NCI-H2171 (cell line): Measurements from ENCODE around the gene PPP1R12C.

ENCODE experiments used
- DNase-seq: peaks from one replicate; lab custom pipeline; 2025; lab: John Stamatoyannopoulos, UW

PPP1R12C gene

DNA sequence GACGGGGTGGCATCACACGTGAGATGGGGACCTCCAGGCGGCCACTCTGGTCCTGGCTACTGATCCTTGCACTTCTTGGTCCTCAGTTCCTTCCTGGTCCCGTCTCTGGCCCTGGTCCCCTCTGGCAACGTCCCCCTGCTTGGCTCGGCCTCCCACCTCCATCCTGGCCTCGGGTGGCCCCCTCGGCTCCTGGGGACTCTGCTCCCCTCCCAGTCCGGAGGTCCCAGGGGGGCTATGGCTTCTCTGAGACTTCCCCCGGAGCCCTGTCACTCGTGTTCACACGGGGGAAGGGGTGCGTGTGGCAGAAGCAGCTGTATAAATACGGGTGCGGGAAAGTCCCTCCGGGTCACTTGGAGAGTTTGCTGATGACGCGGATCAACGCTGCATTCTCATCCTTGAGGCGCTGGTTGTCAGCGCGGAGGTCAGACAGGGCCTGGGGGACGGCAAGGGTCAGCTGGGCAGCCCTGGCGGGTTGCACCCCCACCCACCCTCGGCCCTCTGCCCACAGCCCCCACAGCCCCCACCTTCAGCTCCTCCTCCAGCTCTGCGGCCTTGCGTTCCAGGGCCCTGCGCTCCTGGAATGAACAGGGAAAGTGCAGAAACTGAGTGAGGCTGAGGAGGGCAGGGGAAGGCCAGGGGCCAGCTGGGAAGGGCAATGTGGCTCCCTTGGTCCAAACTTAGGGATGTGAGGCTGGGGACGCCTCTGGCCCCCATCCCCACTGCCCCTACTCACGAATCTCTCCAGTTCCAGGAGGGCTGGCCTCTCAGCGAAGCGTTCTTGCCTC is 26.1 kb downstream of the PPP1R12C start:
- no peak for DNase-seq

GRCh38 chr19:55090564-55090963 is 26.9 kb downstream of the PPP1R12C start:
- DNase-seq: no peak

GRCh38 chr19:55089342-55089944 is 28.0 kb downstream of the PPP1R12C start:
- no peak for DNase-seq

- peak; percentile 28 for DNase-seq
Observed at GRCh38 chr19:55088543-55089341, 28.7 kb downstream of the PPP1R12C start.

- no peak for DNase-seq
Observed at GRCh38 chr19:55088021-55088451, 29.4 kb downstream of the PPP1R12C start.

GRCh38 chr19:55087542-55087901 is 29.9 kb downstream of the PPP1R12C start:
- DNase-seq: no peak

DNA sequence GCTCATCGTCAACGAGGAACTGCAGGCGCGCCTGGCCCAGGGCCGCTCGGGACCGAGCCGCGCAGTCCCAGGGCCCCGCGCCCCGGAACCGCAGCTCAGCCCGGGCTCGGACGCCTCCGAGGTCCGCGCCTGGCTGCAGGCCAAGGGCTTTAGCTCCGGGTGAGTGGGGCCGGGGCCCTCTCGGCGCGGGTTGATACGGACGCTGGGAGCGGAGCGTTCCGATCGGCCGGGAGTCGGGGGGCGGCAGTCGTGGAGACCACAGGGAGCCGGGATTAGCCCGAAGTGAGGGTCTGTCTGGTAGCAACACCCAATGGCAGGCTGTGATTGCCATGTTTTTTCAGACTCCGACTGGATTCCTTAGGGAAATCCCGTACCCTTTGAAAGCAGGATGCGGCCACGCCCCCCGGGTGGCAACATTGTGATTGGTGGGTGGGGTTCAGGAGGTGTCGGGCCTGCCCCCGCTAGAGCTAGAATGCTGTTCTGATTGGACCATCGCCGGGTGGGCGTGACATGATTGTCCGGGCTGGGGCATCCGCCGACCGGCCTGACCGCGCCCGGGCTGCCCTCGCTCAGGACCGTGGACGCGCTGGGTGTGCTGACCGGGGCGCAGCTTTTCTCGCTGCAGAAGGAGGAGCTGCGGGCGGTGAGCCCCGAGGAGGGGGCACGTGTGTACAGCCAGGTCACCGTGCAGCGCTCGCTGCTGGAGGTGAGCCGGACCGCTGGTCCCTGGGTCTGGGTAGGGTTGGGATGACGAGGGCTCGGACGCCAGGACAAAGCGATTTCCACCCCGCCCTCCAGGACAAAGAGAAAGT is 30.5 kb downstream of the PPP1R12C start:
- DNase-seq: no peak

DNA sequence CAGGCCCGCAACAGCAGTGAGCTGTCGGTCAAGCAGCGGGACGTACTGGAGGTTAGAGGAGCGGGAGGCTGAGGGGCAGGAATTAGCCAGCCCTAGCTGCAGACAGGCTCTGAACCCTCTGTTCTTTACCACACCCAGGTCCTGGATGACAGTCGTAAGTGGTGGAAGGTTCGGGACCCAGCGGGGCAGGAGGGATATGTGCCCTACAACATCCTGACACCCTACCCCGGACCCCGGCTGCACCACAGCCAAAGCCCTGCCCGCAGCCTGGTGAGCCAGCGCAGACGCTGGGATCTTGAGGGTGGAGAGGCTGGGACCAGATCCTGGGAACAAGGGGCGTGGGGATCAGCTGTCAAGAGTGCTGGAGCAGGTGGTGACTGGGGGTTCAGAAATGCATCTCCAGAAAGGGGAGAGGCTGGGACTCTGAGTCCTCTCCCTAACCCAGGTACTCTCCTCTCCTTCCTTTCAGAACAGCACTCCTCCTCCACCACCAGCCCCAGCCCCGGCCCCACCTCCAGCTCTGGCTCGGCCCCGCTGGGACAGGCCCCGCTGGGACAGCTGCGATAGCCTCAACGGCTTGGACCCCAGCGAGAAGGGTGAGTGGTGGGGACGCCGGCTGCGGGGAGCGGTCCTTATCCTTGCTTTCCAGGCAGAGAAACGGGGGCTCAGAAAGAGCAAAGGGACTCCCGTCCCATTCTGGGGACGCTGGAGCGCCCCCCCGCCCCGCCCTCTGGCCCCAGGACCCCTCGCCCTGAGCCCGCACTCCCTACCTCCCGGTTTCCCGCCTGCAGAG is 31.3 kb downstream of the PPP1R12C start:
- DNase-seq: no peak

DNA sequence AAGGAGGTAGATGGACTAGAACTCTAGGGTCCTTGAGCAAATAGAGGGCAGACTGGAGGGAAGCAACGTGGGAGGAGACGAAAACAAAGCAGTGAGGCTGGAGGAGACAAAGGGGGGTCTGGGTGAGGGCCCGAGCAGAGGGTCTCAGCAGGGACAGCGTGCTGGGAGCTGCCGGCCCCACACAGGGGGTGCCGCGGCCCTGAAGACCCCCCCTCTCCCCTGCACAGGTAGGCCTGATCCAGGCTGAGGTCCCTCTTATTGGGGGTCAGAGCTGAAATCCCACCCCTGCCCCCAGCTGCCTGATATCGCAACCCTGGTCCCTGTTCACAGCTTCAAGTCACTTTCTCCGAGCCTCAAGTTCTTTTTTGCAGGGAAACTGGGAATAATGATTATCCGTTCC is 33.0 kb downstream of the PPP1R12C start:
- no peak for DNase-seq

DNA sequence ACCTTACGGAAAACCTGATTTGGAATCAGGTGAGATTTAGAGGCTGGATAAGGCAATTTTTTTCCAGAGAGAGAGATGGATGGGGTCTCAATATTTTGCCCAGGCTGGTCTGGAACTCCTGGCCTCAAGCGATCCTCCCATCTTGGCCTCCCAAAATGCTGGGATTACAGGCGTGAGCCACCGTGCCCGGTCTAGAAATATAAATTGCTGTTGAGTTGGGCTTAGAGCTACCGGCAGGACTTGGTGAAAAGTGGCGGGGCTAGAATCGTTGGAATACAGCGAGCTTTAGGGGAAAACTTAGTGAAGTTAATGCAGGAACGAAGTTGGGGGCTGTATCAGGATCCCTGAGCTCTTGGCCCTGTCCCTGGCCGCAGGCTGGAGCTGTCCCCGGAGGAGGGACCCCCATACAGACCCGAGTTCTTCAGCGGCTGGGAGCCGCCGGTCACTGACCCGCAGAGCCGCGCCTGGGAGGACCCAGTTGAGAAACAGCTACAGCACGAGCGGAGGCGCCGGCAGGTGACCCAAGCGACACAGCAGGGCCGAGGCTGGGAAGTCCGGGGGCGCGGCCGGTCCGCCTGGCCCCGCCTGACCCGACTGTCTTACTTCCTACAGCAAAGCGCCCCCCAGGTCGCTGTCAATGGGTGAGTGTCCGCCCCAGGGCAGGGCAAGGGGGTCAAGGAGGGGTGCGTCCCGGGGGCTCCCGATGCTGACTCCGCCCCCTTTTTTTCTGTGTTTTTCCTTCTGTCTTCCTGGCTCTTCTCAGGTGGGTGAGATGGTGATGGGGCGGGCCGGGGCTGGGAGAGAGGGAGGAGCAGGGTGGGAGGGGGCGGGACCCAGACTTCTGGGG is 34.2 kb downstream of the PPP1R12C start:
- DNase-seq: no peak

DNA sequence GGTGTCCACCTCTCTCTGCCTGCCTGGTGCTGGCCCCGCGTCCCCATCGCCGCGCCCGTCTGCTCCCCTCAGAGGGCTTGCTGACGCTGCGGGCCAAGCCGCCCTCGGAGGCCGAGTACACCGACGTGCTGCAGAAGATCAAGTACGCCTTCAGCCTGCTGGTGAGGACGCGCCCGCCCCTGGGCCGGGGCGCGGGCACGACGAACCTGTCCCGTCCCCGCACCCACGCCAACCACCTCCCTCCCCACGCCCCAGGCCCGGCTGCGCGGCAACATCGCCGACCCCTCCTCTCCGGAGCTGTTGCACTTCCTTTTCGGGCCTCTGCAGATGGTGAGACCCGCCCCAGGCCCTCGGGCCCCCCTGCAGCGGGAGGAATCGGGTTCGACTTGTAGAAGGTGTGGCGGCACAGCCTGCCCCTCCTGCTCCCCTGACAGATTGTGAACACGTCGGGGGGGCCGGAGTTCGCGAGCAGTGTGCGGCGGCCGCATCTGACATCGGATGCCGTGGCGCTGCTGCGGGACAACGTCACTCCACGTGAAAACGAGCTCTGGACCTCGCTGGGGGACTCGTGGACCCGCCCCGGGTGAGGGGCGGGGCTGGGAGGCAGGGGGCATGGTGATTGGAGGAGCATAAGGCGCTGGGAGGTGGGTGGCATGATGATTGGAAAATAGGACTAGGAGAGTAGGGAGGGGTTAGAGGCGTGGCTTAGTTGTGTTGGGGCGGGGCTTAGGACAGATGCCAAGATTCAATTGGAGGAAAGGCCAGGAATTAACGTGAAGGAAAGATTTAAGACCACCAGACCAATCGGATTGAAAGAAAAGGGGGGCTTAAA is 35.2 kb downstream of the PPP1R12C start:
- DNase-seq: no peak

DNA sequence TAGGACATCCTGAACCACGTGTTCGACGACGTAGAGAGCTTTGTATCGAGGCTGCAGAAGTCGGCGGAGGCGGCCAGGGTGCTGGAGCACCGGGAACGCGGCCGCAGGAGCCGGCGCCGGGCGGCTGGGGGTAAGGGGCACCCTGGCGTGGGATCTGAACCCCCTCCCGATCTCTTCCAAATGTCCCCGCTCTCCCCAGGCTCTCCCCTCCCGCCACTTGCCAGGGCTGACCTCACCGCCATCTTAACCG is 35.7 kb downstream of the PPP1R12C start:
- no peak for DNase-seq

GRCh38 chr19:55080968-55081769 is 36.3 kb downstream of the PPP1R12C start:
- DNase-seq: peak; percentile 52

- peak; percentile 92 for DNase-seq
Observed at GRCh38 chr19:55080121-55080967, 37.1 kb downstream of the PPP1R12C start.

- no peak for DNase-seq
Observed at GRCh38 chr19:55079400-55080038, 37.9 kb downstream of the PPP1R12C start.

DNA sequence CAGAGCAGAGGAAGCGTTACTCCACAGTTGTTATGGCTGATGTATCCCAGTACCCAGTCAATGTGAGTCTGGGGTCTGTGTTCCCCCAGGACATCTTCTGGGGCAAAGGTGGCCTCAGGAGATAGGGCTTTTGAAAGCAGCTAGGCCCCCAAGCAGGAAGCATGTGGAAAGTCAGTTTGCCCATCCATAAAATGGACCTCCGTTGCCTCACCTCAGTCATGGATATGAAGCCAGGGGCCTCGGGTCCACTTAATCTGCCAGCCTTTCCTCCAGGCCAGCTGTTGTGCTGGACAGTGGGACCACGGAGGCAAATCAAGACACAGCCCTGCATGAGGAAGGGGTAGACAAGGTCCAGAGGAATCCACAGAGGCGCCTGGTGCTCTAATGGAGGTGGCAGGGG is 38.4 kb downstream of the PPP1R12C start:
- no peak for DNase-seq

DNA sequence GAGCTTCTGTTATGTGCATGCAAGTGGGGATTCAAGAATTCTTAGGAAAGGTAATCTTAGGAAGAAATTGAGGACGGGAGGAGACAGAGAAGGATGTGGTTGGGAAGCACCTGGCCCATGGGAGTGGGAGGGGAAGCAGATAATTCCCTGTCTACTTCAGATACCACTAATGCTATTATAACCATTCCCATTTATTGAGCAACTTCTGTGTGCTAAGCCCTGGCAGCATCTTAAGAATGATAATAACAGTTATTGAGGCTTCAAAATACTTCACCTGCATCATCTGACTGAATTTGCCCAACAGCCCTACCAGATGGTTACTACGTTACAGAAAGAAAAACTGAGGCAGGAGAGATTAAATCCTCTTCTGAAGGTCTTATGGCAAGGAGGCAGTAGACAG is 40.3 kb downstream of the PPP1R12C start:
- DNase-seq: no peak
